Stomach (tissue), 9 donors: Measurements from ENCODE around the gene UPK3B. TPM values are rescaled to one million over a fixed set of nuclear protein-coding genes. Genes with fewer than 3 reads are reported as not detected.
"Not testable (repeated sequence)": the region's sequence is repeated elsewhere in the genome, so short reads cannot be mapped to it uniquely, and the experiment has no call there.

Source experiments
- DNase-seq, 2 donors: peaks; one replicate each; pipeline versions ENCODE4 v3.0.0 to v3.0.0-alpha.2; 2013 to 2019
- H3K27ac ChIP-seq, 5 donors: fragments of 200-600 bp in 4 of 5; sonication (generic) in 4 of 5; one replicate each; pipeline ENCODE4 v1.5.1; 2013 to 2019; ENCODE audit warnings: mild to moderate bottlenecking in 1 of 5, moderate library complexity in 1 of 5
- H3K27me3 ChIP-seq, 3 donors: fragments of 200-600 bp; sonication (generic); one replicate each; pipeline ENCODE4 v1.5.1; 2017 to 2019; ENCODE audit warnings: mixed run types in 1 of 3
- H3K36me3 ChIP-seq, 4 donors: fragments of 200-600 bp; sonication (generic); 1 replicate in 3 of 4; 2 replicates in 1 of 4; pipeline ENCODE4 v1.5.1; 2016 to 2019
- H3K4me1 ChIP-seq, 4 donors: fragments of 200-600 bp; sonication (generic); one replicate each; pipeline ENCODE4 v1.5.1; 2016 to 2019
- H3K4me3 ChIP-seq, 4 donors: fragments of 200-600 bp; sonication (generic) in 3 of 4; one replicate each; pipeline ENCODE4 v1.5.1; 2016 to 2019; ENCODE audit warnings: mild to moderate bottlenecking in 1 of 4
- H3K9me3 ChIP-seq, 4 donors: fragments of 200-600 bp; sonication (generic); one replicate each; pipeline ENCODE4 v1.5.1; 2016 to 2019
- POLR2AphosphoS5 ChIP-seq, 3 donors: sonication (generic); formaldehyde crosslinking; IDR thresholded peaks; one replicate each; pipeline ENCODE4 v1.6.1; 2016; ENCODE audit warnings: antibody characterized with exemption in 3 of 3
- WGBS, 5 donors: extraction: QIAGEN DNeasy Blood & Tissue Kit in 3 of 5; methylation state at CpG; one replicate each; pipeline versions ENCODE4 v1.1.5 to v1.1.7; 2013 to 2018; 5-methylcytosine and 5-hydroxymethylcytosine counted together
- intact Hi-C: fragments of 100-400 bp; cut with DNase I; formaldehyde crosslinking; loops from one replicate; pipeline ENCODE4 v1.15.1; 2023; ENCODE audit warnings: low total_unique reads
- polyA plus RNA-seq, 3 donors: library from polyadenylated mRNA; stranded (reverse); fragments of 200-250 nt; gene quantifications; one replicate each; pipeline ENCODE4 v1.2.3, GENCODE V29; 2013
- small RNA-seq, 4 donors: library from RNA; depleted of rRNA; stranded (forward); fragments of <200 nt; gene quantifications; one replicate each; pipeline ENCODE3, GENCODE V24; 2016
- total RNA-seq, 5 donors: library from RNA; depleted of rRNA; stranded (reverse); fragments of >200 nt; gene quantifications; one replicate each; pipeline versions ENCODE4 v1.1.0 to v1.2.3, GENCODE V29; 2014 to 2016
- donor health status: healthy with polysubstance abuse.
- donor health status: Bipolar disorder and iron deficiency.
- donor health status: healthy.

The UPK3B gene
- total and polyA plus RNA-seq, 8 donors: 0.45 to 12.2 (median 5.3) TPM; not detected in 2

GRCh38 chr7:76549025-76549854, 38.9 kb downstream of the UPK3B start:
- H3K4me1 ChIP-seq: peaks cover 0 to 22% (median 8%) of the 10 kb centered on the region in 4 donors
- H3K36me3 ChIP-seq, H3K27me3 ChIP-seq, H3K9me3 ChIP-seq, intact Hi-C loops: not testable (repeated sequence)
- H3K4me3 ChIP-seq: peak overlapping the region; percentile 72 to 90 (median 80)
- peak overlapping the region; percentile 91 to 97 (median 96) for H3K27ac ChIP-seq
- peak; percentile 83 to 97 (median 93) for TF ChIP-seq POLR2AphosphoS5 (IDR thresholded peaks at IDR 0.05)
- 0 to 1% (median 1%) methylated on average over 34 to 71 of the region's 71 CpGs for WGBS, 5 donors
- peak; percentile 88 to 96 for DNase-seq

- H3K27me3 ChIP-seq, H3K9me3 ChIP-seq, DNase-seq, intact Hi-C loops, H3K36me3 ChIP-seq: not testable (repeated sequence)
- Histone ChIP-seq H3K27ac (peak overlapping the region; percentile 91 to 97 (median 96)), H3K4me3 (peak overlapping the region; percentile 72 to 90 (median 80)), H3K4me1 (peaks cover 0 to 22% (median 8%) of the 10 kb centered on the region in 4 donors)
- WGBS, 5 donors: 0% methylated on average over 18 to 19 of the region's 19 CpGs
Measured at GRCh38 chr7:76549855-76550248, 39.5 kb downstream of the UPK3B start.

GRCh38 chr7:76551992-76552391, 41.6 kb downstream of the UPK3B start:
- H3K36me3 ChIP-seq, H3K27me3 ChIP-seq, H3K27ac ChIP-seq, H3K9me3 ChIP-seq, H3K4me3 ChIP-seq, intact Hi-C loops, DNase-seq: not testable (repeated sequence)
- WGBS, 5 donors: 84 to 92% (median 89%) methylated on average over 4 to 6 of the region's 6 CpGs
- peaks cover 0 to 30% (median 11%) of the 10 kb centered on the region in 4 donors for H3K4me1 ChIP-seq

- H3K36me3 ChIP-seq, H3K27ac ChIP-seq, intact Hi-C loops, H3K9me3 ChIP-seq, DNase-seq, H3K4me3 ChIP-seq, H3K27me3 ChIP-seq: not testable (repeated sequence)
- WGBS, 5 donors: 32 to 48% (median 45%) methylated on average over 6 of the region's 6 CpGs
- peaks cover 0 to 19% (median 7%) of the 10 kb centered on the region in 4 donors for H3K4me1 ChIP-seq
Measured at GRCh38 chr7:76559685-76560084, 49.3 kb downstream of the UPK3B start.

GRCh38 chr7:76560157-76560556, 49.8 kb downstream of the UPK3B start:
- H3K27me3 ChIP-seq, DNase-seq, H3K27ac ChIP-seq, H3K9me3 ChIP-seq, H3K36me3 ChIP-seq, intact Hi-C loops, H3K4me3 ChIP-seq: not testable (repeated sequence)
- 33 to 78% (median 47%) methylated on average over 3 to 4 of the region's 4 CpGs for WGBS, 5 donors
- peaks cover 0 to 19% (median 7%) of the 10 kb centered on the region in 4 donors for H3K4me1 ChIP-seq

GRCh38 chr7:76561342-76561741, 51.0 kb downstream of the UPK3B start:
- H3K36me3 ChIP-seq, H3K27ac ChIP-seq, H3K27me3 ChIP-seq, H3K9me3 ChIP-seq, DNase-seq, intact Hi-C loops, H3K4me3 ChIP-seq: not testable (repeated sequence)
- H3K4me1 ChIP-seq: peaks cover 0 to 14% (median 5%) of the 10 kb centered on the region in 4 donors
- WGBS, 5 donors: 94 to 99% (median 95%) methylated on average over 3 of the region's 3 CpGs

- intact Hi-C loops, DNase-seq, H3K27ac ChIP-seq, H3K4me3 ChIP-seq, H3K36me3 ChIP-seq, H3K27me3 ChIP-seq, H3K9me3 ChIP-seq: not testable (repeated sequence)
- WGBS, 5 donors: 87 to 100% (median 96%) methylated on average over 2 to 3 of the region's 3 CpGs
- peaks cover 0 to 19% (median 6%) of the 10 kb centered on the region in 4 donors for H3K4me1 ChIP-seq
Measured at GRCh38 chr7:76565001-76565400, 54.6 kb downstream of the UPK3B start.

Small RNAs within 50 kb of the gene (small RNA-seq; reads per million reads assigned to genes)
- gene RF00019: 0 reads per million in 4 donors

Other genes starting within 250 kb of the UPK3B start
- gene HSPB1, start 207.9 kb upstream of the UPK3B start, total RNA-seq: 1,000 to 10,000 TPM in 1 of 5 donors, 100 to 1,000 TPM in 3, 10 to 100 TPM in 1; 21.8 to 2,022 (median 373) TPM
- gene HSPB1, start 207.9 kb upstream of the UPK3B start, polyA plus RNA-seq: 1,000 to 10,000 TPM in 1 of 3 donors, 100 to 1,000 TPM in 2; 320 to 2,297 (median 486) TPM
- gene YWHAG, start 151.6 kb upstream of the UPK3B start, total RNA-seq: 10 to 100 TPM; 28.6 to 64.6 (median 56.2) TPM
- gene YWHAG, start 151.6 kb upstream of the UPK3B start, polyA plus RNA-seq: 10 to 100 TPM; 26.7 to 42.5 (median 41.2) TPM
- under 1 TPM in 1 of 5 donors, not detected in 4; 0.37 TPM for gene SSC4D, start 100.9 kb upstream of the UPK3B start, total RNA-seq
- gene SSC4D, start 100.9 kb upstream of the UPK3B start, polyA plus RNA-seq: under 1 TPM in 1 of 3 donors, not detected in 2; 0.80 TPM
- gene ZP3, start 85.6 kb upstream of the UPK3B start, total RNA-seq: 1 to 10 TPM in 1 of 5 donors, not detected in 4; 1.4 TPM
- 1 to 10 TPM in 2 of 3 donors, under 1 TPM in 1; 0.46 to 7.1 (median 1.3) TPM for gene ZP3, start 85.6 kb upstream of the UPK3B start, polyA plus RNA-seq
- gene DTX2, start 48.8 kb upstream of the UPK3B start, total RNA-seq: 100 to 1,000 TPM in 2 of 5 donors, 10 to 100 TPM in 3; 20.0 to 252 (median 57.1) TPM
- gene DTX2, start 48.8 kb upstream of the UPK3B start, polyA plus RNA-seq: 10 to 100 TPM; 27.2 to 46.3 (median 37.5) TPM
- gene SPDYE16, start 32.7 kb downstream of the UPK3B start, total RNA-seq: not detected
- gene SPDYE16, start 32.7 kb downstream of the UPK3B start, polyA plus RNA-seq: under 1 TPM in 1 of 3 donors, not detected in 2; 0.03 TPM
- gene POMZP3, start 116.7 kb downstream of the UPK3B start, total RNA-seq: 10 to 100 TPM in 2 of 5 donors, 1 to 10 TPM in 1, not detected in 2; 1.1 to 18.1 (median 11.9) TPM
- 10 to 100 TPM in 2 of 3 donors, 1 to 10 TPM in 1; 5.0 to 16.1 (median 15.6) TPM for gene POMZP3, start 116.7 kb downstream of the UPK3B start, polyA plus RNA-seq